Upper lobe of right lung (tissue), 1 donor: Measurements from ENCODE around the gene HIVEP3. TPM values are rescaled to one million over a fixed set of nuclear protein-coding genes. Genes with fewer than 3 reads are reported as not detected.

Experiments
- ATAC-seq: fragments of 200-7000 bp; cut with Tn5 transposase; one replicate; pipeline ENCODE4 v1.9.1; 2020; ENCODE audit warnings: mild to moderate bottlenecking, moderate library complexity
- DNase-seq: peaks from one replicate; pipeline ENCODE4 v3.0.0-alpha.2; 2020
- H3K27ac ChIP-seq: fragments of 200-600 bp; one replicate; pipeline ENCODE4 v1.8.0; 2022
- H3K27me3 ChIP-seq: fragments of 200-600 bp; one replicate; pipeline ENCODE4 v1.8.0; 2022; ENCODE audit warnings: mild to moderate bottlenecking
- H3K36me3 ChIP-seq: fragments of 200-600 bp; one replicate; pipeline ENCODE4 v1.8.0; 2022
- H3K4me1 ChIP-seq: fragments of 200-600 bp; one replicate; pipeline ENCODE4 v1.8.0; 2022
- H3K4me3 ChIP-seq: fragments of 200-600 bp; one replicate; pipeline ENCODE4 v1.8.0; 2022; ENCODE audit warnings: mild to moderate bottlenecking
- H3K9me3 ChIP-seq: fragments of 200-600 bp; one replicate; pipeline ENCODE4 v1.8.0; 2022
- CTCF ChIP-seq: fragments of 200-600 bp; IDR thresholded peaks from one replicate; pipeline ENCODE4 v1.8.0; 2022; ENCODE audit warnings: antibody characterized with exemption
- intact Hi-C: fragments of 100-400 bp; cut with DNase I; formaldehyde crosslinking; loops from one replicate; pipeline ENCODE4 v1.11.0; 2022
- total RNA-seq: library from RNA; stranded (reverse); fragmentation: NEBNext Ultra II Directional; extraction: Animal tissue kit (Norgen Biotek cat#: 25700); gene quantifications from one replicate; pipeline ENCODE4 v1.2.1, GENCODE V29; 2021
- donor health status: DM: no; HTN: yes; CAD: no; lungs with severe emphysema.

The HIVEP3 gene
- total RNA-seq, 1 donor from 2014 or later, result 16.6 TPM

DNA sequence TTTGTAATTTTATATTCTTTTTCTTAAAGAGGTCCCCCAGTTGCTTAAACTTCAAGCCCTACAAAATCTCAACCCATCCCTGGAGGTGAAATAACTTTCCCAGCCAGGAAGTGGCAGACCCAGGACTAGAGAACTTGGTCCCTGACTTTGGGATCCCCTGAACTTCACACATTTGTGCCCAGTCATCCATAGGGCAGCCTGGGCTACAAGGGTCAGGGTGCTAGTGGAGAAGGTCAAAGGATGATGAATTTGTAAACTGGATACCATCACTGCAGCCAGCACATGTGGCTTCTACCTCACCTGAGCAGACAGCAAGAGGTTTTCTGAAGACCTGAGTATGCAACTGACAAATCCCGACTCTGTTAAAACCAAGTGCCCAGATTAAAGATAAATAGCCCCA lies 31.4 kb downstream of the HIVEP3 start:
- H3K36me3 ChIP-seq, result no peaks in the 10 kb centered on the region
- no peaks in the 10 kb centered on the region for H3K9me3 ChIP-seq
- DNase-seq, result no peak
- H3K27ac ChIP-seq, result no peak overlapping the region
- intact Hi-C loops, result no loop called here
- peaks cover 32% of the 10 kb centered on the region for H3K4me1 ChIP-seq
- H3K27me3 ChIP-seq, result no peaks in the 10 kb centered on the region
- H3K4me3 ChIP-seq, result no peak overlapping the region
- no peak for TF ChIP-seq CTCF
- no peak for ATAC-seq

DNA sequence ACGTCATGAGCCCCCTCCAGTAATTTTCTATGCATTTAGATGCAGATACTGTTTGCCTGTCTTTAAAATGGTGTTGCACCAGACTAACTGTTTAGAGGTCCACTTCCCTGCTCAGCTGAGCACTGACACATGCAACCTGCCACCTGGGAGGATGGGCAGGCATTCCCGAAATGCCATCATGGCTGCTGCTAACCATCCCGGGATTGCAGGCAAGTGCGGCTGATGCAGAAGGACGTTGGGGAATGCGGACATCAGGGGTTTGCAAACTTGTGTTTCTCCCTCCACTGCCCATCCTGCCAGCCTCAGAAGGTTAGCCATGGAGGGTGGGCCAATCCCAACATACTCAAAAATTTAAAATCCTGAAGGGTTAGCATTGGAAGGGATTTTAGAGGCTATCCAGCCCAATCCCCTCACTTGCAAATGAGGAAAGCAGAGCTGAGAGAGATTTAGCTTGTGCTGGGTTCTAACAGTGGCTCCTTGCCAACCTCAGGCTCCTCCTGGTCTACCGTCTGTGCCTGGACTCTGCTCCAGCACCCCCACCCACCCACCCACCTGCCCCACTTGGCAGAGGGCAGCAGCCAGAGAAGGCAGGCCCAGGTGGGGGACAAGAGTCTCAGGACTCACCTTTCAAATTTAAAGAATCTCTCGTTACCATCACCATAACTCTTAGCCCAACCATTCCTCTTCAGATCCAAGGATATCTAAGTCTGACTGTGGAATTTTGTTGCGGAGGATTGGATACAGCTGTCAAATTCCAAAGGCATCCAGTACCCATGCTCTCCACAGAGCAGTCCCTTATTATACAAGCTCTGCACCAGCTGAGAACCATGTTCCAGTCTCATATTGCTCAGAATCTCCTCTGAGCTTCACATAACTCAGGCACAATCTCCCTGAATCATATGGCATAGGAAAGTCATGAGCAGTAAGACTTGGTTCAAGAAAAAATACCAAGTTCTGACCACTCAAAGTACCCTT lies 34.2 kb downstream of the HIVEP3 start:
- H3K4me3 ChIP-seq, result no peak overlapping the region
- no peak for TF ChIP-seq CTCF
- H3K4me1 ChIP-seq, result peaks cover 10% of the 10 kb centered on the region
- peak; percentile 46 for ATAC-seq
- intact Hi-C loops, result no loop called here
- H3K36me3 ChIP-seq, result no peaks in the 10 kb centered on the region
- no peak overlapping the region for H3K27ac ChIP-seq
- H3K9me3 ChIP-seq, result no peaks in the 10 kb centered on the region
- H3K27me3 ChIP-seq, result no peaks in the 10 kb centered on the region
- DNase-seq, result no peak

DNA sequence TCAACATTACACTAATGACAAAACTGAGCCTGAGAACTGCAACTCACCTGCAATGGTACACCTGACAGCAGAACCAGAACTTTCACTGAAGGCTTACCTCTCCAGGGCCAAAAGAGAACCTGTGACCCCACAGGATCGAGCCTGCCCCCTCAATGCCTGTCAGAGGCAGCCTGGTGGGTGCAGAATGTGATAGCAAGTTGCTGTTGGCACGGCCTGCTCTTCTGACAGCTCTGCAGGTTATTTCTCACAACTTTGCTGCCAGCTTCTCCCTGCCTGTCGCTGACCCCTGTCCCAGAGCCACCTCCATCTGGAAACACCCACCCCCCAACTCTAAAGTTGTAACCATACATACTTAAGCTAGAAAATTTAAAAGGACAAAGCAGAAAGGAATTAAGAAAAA lies 35.2 kb downstream of the HIVEP3 start:
- H3K36me3 ChIP-seq, result no peaks in the 10 kb centered on the region
- ATAC-seq (no peak), DNase-seq (no peak)
- intact Hi-C loops, result no loop called here
- no peaks in the 10 kb centered on the region for H3K27me3 ChIP-seq
- TF ChIP-seq CTCF, result no peak
- H3K27ac ChIP-seq, result no peak overlapping the region
- peaks cover 10% of the 10 kb centered on the region for H3K4me1 ChIP-seq
- H3K4me3 ChIP-seq, result no peak overlapping the region
- no peaks in the 10 kb centered on the region for H3K9me3 ChIP-seq

DNA sequence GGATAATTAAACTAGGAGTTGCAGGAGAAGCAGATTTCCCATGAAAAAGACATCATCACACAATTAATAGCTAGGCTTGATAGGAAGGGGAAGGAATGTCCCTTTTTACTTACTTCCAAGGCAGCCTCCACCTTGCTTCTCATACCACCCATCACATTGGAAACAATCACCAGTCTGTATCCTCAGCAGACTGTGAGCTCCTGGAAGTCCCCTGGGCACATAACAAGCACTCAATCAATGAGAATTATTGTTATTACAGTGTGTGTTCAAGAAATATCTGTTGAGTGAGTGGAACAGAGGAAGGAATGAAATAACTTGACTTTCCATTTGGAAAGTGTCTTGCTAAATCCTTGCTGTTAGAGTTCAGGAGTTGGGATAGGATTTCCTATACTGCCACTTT lies 36.2 kb downstream of the HIVEP3 start:
- Histone ChIP-seq H3K4me3 (no peak overlapping the region), H3K36me3 (no peaks in the 10 kb centered on the region), H3K9me3 (no peaks in the 10 kb centered on the region), H3K4me1 (peaks cover 11% of the 10 kb centered on the region), H3K27ac (no peak overlapping the region), H3K27me3 (no peaks in the 10 kb centered on the region)
- intact Hi-C loops, result no loop called here
- no peak for TF ChIP-seq CTCF
- ATAC-seq (no peak), DNase-seq (no peak)

GRCh38 chr1:41882068-41882477 lies 36.6 kb downstream of the HIVEP3 start:
- no peak for DNase-seq
- no peak overlapping the region for H3K27ac ChIP-seq
- peak; percentile 45 for ATAC-seq
- H3K27me3 ChIP-seq, result no peaks in the 10 kb centered on the region
- intact Hi-C loops, result no loop called here
- H3K9me3 ChIP-seq, result no peaks in the 10 kb centered on the region
- TF ChIP-seq CTCF, result no peak
- no peak overlapping the region for H3K4me3 ChIP-seq
- no peaks in the 10 kb centered on the region for H3K36me3 ChIP-seq
- peaks cover 15% of the 10 kb centered on the region for H3K4me1 ChIP-seq
